GM18907 (cell line): Measurements from ENCODE around the gene WNK2.
"Not testable (repeated sequence)": the region's sequence is repeated elsewhere in the genome, so short reads cannot be mapped to it uniquely, and the experiment has no call there.

Experiments
- ATAC-seq: cut with Tn5 transposase; IDR thresholded peaks from one replicate; pipeline ENCODE4 v1.9.1; 2021; ENCODE audit warnings: mild to moderate bottlenecking, moderate library complexity; ENCODE audit not compliant: unreplicated experiment

Gene WNK2

GRCh38 chr9:93355827-93356226 lies 171.9 kb downstream of the WNK2 start:
- no peak for ATAC-seq

GRCh38 chr9:93357649-93358048 lies 173.7 kb downstream of the WNK2 start:
- ATAC-seq: no peak

- not testable (repeated sequence) for ATAC-seq
Measured at GRCh38 chr9:93359907-93360306, 176.0 kb downstream of the WNK2 start.

- no peak for ATAC-seq
Measured at GRCh38 chr9:93361995-93362394, 178.1 kb downstream of the WNK2 start.

- no peak for ATAC-seq
Measured at GRCh38 chr9:93364734-93365426, 180.9 kb downstream of the WNK2 start.

GRCh38 chr9:93365427-93366118 lies 181.6 kb downstream of the WNK2 start:
- no peak for ATAC-seq

GRCh38 chr9:93366119-93366447 lies 182.1 kb downstream of the WNK2 start:
- no peak for ATAC-seq

GRCh38 chr9:93366486-93366885 lies 182.5 kb downstream of the WNK2 start:
- ATAC-seq: not testable (repeated sequence)

- no peak for ATAC-seq
Measured at GRCh38 chr9:93368437-93368836, 184.5 kb downstream of the WNK2 start.

GRCh38 chr9:93369686-93370085 lies 185.7 kb downstream of the WNK2 start:
- no peak for ATAC-seq
